D721Med (cell line): ENCODE results near the gene GJC1.
A peak's percentile ranks its signal among the peaks of the same experiment; 100 is the strongest.

Source experiments
- DNase-seq: peaks from one replicate; pipeline ENCODE4 v3.0.0; 2011; ENCODE audit warnings: low spot score; ENCODE audit not compliant: insufficient read length
- FAIRE-seq: peaks from 2 replicates; lab custom pipeline; 2011; peaks lifted over from hg19 to GRCh38; lab: Jason Lieb, UNC
- CTCF ChIP-seq: IDR thresholded peaks from 2 replicates; pipeline ENCODE4 v1.5.1; 2012; ENCODE audit warnings: mild to moderate bottlenecking, control low read depth; ENCODE audit not compliant: insufficient read depth; ENCODE audit errors: missing control alignments

GJC1 gene

DNA sequence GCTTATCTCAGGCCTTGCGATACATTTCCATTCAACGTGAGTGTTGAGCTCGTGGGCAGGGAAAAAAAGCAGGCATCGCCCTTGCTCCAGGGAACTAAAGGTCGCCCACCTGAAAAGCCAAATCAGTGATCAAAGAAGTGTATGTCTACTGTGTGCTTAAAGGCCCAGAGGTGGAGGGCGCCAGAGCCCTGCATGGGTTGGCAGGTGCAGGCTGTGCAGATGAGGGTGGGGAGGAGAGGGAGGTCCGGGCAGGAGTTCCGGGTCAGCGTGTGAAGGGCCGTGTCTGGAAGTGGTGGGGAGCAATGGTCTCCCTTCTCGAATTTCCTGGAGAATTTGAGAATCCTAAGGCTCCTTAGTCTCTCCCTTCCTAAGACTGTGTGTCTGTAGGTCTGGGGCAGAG lies 64.1 kb downstream of the GJC1 start:
- TF ChIP-seq CTCF, result no peak
- no peak for DNase-seq
- no peak for FAIRE-seq

DNA sequence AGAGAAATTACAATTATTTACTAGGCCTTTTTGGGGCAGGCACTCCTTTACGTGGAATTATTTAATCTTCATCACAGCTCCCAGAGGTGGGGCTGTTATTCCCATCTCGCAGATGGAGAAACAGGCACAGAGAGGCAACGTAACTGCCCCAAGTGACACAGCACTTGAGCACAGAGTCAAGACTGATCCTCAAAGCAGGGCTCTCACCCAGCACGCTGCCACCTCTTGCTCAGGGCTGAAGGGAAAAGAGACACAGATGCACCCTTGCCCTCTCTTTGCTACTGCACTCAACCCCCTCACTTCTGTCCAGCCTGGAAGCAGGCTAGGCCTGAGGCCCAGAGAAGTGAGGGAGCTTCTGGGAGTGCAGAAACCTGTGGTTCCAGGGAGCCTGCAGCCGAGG lies 66.9 kb downstream of the GJC1 start:
- no peak for DNase-seq
- no peak for TF ChIP-seq CTCF
- no peak for FAIRE-seq

GRCh38 chr17:44761932-44762810 lies 67.9 kb downstream of the GJC1 start:
- DNase-seq (no peak), FAIRE-seq (no peak)
- no peak for TF ChIP-seq CTCF

DNA sequence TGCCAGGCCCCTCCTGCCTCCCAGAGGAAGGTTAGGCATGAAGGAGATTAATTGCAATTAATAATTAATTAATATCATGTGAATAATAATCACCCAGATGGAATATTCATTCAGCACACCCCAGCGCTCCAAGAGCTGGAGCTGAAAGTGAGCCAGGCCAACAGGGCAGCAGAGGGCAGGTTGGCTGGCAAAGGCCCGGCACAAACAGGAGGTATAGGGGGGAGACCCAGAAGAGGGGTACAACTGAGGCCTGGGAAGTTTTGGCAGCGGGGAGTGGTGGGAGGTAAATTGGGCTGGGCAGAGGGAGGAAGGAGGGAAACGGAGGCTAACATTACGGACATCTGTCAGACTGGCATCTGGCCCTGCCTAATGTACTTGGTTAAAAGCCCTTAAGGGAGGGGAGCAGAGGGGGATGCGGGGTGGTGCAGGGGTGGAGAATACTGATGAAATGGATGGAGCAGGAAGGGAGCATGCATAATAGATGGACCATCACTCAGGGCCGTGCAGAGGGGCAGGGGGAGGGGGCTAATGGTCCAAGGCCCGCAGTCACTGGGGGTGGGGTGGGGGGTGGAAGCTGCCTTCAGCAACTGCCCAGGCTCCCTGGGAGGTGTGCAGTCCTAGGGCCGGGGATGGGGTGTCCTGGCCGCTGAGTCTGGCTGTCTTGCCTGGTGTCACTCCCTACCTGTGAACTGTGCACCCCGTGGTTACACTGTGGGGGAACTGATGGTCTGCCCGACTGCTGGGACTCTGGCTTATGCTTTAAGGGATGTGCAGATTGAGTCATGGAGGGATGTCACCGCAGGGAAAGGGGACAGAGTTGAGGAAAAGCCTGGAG lies 69.4 kb downstream of the GJC1 start:
- DNase-seq, result no peak
- TF ChIP-seq CTCF, result no peak
- no peak for FAIRE-seq

DNA sequence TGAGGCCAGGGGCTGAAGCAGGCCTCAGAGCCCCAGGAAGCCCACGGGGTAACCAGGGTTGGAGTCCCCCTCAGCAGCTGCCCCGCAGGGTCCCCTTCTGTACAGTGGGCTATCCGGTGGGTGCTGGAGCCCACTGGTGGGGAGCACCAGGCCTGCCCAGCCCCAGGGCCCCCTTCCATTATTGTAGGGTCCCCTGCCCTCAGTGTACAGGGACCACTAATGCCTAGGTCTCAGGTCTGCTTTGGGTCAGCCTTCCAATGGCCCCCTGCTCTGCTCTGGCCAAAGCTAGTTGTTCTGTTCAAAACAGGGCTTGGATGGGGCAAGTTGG lies 70.2 kb downstream of the GJC1 start:
- no peak for DNase-seq
- no peak for TF ChIP-seq CTCF
- FAIRE-seq, result no peak

DNA sequence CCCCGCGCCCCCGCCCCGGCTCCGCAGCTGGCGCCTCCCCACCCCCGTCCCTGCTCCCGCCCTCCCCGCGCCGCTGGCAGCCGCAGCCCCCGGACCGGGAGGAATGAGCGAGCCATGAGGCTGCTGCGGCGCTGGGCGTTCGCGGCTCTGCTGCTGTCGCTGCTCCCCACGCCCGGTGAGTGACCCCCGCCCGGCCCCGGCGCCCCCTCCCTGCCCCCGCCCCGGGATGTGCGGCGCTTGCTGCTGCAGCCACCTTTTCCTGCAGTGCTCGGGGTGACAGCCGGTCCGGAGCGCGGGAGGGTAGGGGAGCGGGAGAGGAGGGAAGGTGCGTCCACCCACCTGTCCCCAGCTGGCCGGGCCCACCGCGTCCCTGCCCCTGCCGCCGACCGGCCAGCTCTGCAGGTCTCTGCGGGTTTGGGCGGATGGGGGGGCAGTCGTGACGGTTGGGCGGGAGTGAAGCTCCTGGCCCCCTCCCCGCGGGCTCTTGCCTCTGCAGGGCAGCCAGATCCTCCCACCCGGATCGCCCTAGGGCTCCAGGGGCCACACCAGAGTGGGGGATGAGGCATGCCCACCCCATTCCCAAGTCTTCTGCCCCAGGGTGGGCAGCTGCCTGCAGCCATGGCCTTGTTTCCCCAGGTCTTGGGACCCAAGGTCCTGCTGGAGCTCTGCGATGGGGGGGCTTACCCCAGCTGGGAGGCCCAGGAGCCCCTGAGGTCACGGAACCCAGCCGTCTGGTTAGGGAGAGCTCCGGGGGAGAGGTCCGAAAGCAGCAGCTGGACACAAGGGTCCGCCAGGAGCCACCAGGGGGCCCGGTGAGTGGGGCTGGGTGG lies 70.8 kb downstream of the GJC1 start:
- FAIRE-seq (no peak), DNase-seq (peak; percentile 55)
- TF ChIP-seq CTCF, result no peak
